ENCODE results near the gene ZEB2. TPM values are rescaled to one million over a fixed set of nuclear protein-coding genes. Genes with fewer than 3 reads are reported as not detected.
A peak's percentile ranks its signal among the peaks of the same experiment; 100 is the strongest.

Gene ZEB2
- total and polyA plus RNA-seq, 2 donors from 2014 or later, result 8.3 to 136 TPM

DNA sequence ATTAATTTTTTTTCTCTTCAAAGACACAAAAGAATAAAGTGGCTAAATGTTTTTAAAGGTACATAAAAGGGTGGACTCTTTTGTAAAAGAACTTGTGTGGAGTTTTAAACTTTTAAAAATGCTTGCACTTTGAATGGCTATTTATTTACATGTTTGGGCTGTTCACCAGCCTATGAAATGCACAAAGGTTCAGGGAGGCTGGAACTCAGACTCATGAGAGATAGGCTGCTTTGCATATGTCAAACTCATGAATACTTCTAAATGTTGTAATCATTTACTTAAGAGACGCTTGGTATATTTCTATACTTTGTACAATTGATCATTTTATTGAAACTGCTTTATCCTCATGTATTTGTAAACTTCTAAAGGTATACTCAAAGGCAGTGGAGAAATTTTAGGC, 79.9 kb downstream of the ZEB2 start:
- TF ChIP-seq, protein P1, sequence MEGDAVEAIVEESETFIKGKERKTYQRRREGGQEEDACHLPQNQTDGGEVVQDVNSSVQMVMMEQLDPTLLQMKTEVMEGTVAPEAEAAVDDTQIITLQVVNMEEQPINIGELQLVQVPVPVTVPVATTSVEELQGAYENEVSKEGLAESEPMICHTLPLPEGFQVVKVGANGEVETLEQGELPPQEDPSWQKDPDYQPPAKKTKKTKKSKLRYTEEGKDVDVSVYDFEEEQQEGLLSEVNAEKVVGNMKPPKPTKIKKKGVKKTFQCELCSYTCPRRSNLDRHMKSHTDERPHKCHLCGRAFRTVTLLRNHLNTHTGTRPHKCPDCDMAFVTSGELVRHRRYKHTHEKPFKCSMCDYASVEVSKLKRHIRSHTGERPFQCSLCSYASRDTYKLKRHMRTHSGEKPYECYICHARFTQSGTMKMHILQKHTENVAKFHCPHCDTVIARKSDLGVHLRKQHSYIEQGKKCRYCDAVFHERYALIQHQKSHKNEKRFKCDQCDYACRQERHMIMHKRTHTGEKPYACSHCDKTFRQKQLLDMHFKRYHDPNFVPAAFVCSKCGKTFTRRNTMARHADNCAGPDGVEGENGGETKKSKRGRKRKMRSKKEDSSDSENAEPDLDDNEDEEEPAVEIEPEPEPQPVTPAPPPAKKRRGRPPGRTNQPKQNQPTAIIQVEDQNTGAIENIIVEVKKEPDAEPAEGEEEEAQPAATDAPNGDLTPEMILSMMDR (IDR thresholded peaks at IDR 0.05; ENCODE audit: borderline replicate concordance, extremely low read depth, insufficient read depth), result no peak
- FAIRE-seq, result no peak
- H3K9ac ChIP-seq (ENCODE audit: low read length in 3 of 3), result no peak overlapping the region
- peaks cover 0 to 15% (median 3%) of the 10 kb centered on the region in 3 donors for H3K4me1 ChIP-seq (ENCODE audit: control insufficient read depth in 2 of 3, insufficient read depth in 2 of 3, low read depth in 1 of 3, low read length in 3 of 3)
- DNase-seq, result no peak
- H3K9me3 ChIP-seq (ENCODE audit: control insufficient read depth in 2 of 3, insufficient read depth in 1 of 3, low read length in 3 of 3), result no peaks in the 10 kb centered on the region
- intact Hi-C loops (cut with DNase I), result no loop called here
- no peaks in the 10 kb centered on the region for H3K27me3 ChIP-seq (ENCODE audit: control insufficient read depth, insufficient read depth, low read length)
- H3K4me3 ChIP-seq (ENCODE audit: low read length in 3 of 3), result no peak overlapping the region
- H3K27ac ChIP-seq (ENCODE audit: low read depth in 2 of 2, low read length in 2 of 2), result no peak overlapping the region
- no peaks in the 10 kb centered on the region for H3K36me3 ChIP-seq (ENCODE audit: control insufficient read depth in 2 of 3, insufficient read depth in 3 of 3, low read length in 3 of 3)

DNA sequence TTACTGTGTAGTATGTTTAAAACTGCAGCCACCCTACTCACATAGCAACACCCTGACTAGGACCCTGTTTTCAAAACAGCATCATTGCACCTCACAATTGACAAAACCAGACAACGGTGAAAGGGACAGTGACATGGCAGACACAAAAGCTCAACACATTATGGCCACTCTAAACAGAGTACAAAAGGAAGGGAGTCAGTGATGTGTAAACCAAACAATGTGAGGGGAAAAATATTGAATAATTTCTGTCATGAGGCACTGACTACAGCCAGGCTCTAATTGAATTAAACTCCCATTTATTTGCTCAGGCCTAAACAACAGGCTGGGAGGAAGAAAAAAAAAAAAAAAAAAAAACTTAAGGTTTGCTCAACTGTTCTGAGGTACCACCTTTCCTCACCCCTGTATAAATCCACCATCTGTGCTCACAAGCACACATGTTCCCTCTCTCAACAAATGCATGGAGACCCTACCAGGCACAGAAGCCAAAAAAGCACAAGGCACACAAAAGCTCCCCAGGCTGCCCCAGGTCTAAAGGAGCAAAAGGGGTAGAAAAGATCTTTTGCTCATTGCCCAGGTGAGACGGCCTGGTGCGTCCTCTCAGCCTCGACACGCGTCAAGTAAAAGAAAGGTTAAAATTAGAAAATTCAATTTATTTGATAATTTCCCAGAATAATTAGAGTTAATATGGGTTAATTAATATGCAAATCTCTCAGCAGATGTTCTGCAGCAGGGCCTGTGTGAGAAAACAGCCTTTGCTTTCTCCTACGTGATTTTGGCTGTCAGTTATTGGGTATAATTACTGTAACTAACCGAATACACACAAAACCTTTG, 80.9 kb downstream of the ZEB2 start:
- Histone ChIP-seq H3K9ac (ENCODE audit: low read length in 3 of 3) (no peak overlapping the region), H3K27ac (ENCODE audit: low read depth in 2 of 2, low read length in 2 of 2) (peak overlapping the region in 1 of 2 donors; percentile 23), H3K9me3 (ENCODE audit: control insufficient read depth in 2 of 3, insufficient read depth in 1 of 3, low read length in 3 of 3) (no peaks in the 10 kb centered on the region), H3K36me3 (ENCODE audit: control insufficient read depth in 2 of 3, insufficient read depth in 3 of 3, low read length in 3 of 3) (no peaks in the 10 kb centered on the region), H3K27me3 (ENCODE audit: control insufficient read depth, insufficient read depth, low read length) (no peaks in the 10 kb centered on the region), H3K4me3 (ENCODE audit: low read length in 3 of 3) (no peak overlapping the region), H3K4me1 (ENCODE audit: control insufficient read depth in 2 of 3, insufficient read depth in 2 of 3, low read depth in 1 of 3, low read length in 3 of 3) (peaks cover 0 to 10% (median 0%) of the 10 kb centered on the region in 3 donors)
- no peak for FAIRE-seq
- TF ChIP-seq, protein P1 (IDR thresholded peaks at IDR 0.05; ENCODE audit: borderline replicate concordance, extremely low read depth, insufficient read depth), result no peak
- DNase-seq, result no peak
- intact Hi-C loops (cut with DNase I), result no loop called here

DNA sequence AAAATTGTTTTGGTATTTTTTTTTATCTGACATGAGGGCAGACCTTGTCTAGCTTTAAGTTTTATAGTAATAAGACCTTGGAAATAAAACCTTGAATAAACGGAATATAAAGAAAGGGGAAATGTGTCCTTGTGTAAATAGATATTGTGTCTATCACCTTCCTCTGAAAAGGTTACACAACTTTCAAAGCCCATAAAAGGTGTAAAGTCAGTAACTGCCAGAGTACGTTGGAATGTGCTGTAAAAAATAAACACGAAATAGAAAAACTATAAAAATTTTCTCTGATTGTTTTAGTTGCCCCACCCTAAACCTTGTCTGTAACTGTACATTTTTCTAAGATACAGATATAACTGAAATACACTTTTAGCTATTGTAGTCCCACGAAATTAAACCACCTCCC, 82.3 kb downstream of the ZEB2 start:
- Histone ChIP-seq H3K4me3 (ENCODE audit: low read length in 3 of 3) (no peak overlapping the region), H3K36me3 (ENCODE audit: control insufficient read depth in 2 of 3, insufficient read depth in 3 of 3, low read length in 3 of 3) (no peaks in the 10 kb centered on the region), H3K4me1 (ENCODE audit: control insufficient read depth in 2 of 3, insufficient read depth in 2 of 3, low read depth in 1 of 3, low read length in 3 of 3) (peaks cover 0 to 7% (median 0%) of the 10 kb centered on the region in 3 donors), H3K27ac (ENCODE audit: low read depth in 2 of 2, low read length in 2 of 2) (no peak overlapping the region), H3K9me3 (ENCODE audit: control insufficient read depth in 2 of 3, insufficient read depth in 1 of 3, low read length in 3 of 3) (no peaks in the 10 kb centered on the region), H3K9ac (ENCODE audit: low read length in 3 of 3) (no peak overlapping the region), H3K27me3 (ENCODE audit: control insufficient read depth, insufficient read depth, low read length) (no peaks in the 10 kb centered on the region)
- TF ChIP-seq, protein P1 (IDR thresholded peaks at IDR 0.05; ENCODE audit: borderline replicate concordance, extremely low read depth, insufficient read depth), result no peak
- FAIRE-seq (no peak), DNase-seq (no peak)
- intact Hi-C loops (cut with DNase I), result no loop called here

Measured in kidney (tissue), 14 donors.